PC-3 (cell line): ENCODE data around the gene ZCCHC10.
"Not testable (repeated sequence)": the region's sequence is repeated elsewhere in the genome, so short reads cannot be mapped to it uniquely, and the experiment has no call there.

Experiments
- CTCF ChIP-seq: fragments of 300-600 bp; sonication (generic); conservative IDR thresholded peaks from 2 replicates; pipeline ENCODE4 v1.5.1; 2017; ENCODE audit warnings: antibody characterized with exemption, low read depth, mild to moderate bottlenecking, low read length
- EZH2 ChIP-seq: fragments of 300-600 bp; sonication (generic); IDR thresholded peaks from one replicate; pipeline ENCODE4 v1.6.1; 2017; ENCODE audit warnings: antibody characterized with exemption, mild to moderate bottlenecking, low read length; ENCODE audit not compliant: unreplicated experiment
- EZH2phosphoT487 ChIP-seq: fragments of 300-600 bp; sonication (generic); IDR thresholded peaks from 2 replicates; pipeline ENCODE4 v1.6.1; 2018; ENCODE audit warnings: mild to moderate bottlenecking, antibody characterized with exemption, low read length, borderline replicate concordance

GRCh38 chr5:132982971-132983370 lies 43.4 kb downstream of the ZCCHC10 start:
- not testable (repeated sequence) for TF ChIP-seq CTCF, EZH2phosphoT487, EZH2
